H9 (cell line): ENCODE measurements around the gene PACSIN2. TPM values are rescaled to one million over a fixed set of nuclear protein-coding genes. Genes with fewer than 3 reads are reported as not detected.

Source experiments
- DNase-seq: peaks from one replicate; pipeline ENCODE4 v3.0.0-alpha.2; 2017
- H2AFZ ChIP-seq: one replicate; pipeline ENCODE4 v1.6.1; 2013; ENCODE audit warnings: mild to moderate bottlenecking, low read length, control low read depth, moderate library complexity
- H2AK5ac ChIP-seq: 2 replicates; pipeline ENCODE4 v1.6.1; 2013; ENCODE audit warnings: low read length, control low read depth, mixed read lengths; ENCODE audit not compliant: insufficient read length
- H2BK120ac ChIP-seq: one replicate; pipeline ENCODE4 v1.6.1; 2013; ENCODE audit warnings: low read depth, mild to moderate bottlenecking, low read length, control low read depth, inconsistent platforms; ENCODE audit not compliant: poor library complexity, severe bottlenecking
- H2BK12ac ChIP-seq: 2 replicates; pipeline ENCODE4 v1.6.1; 2013; ENCODE audit warnings: low read length, control low read depth, mixed read lengths, low read depth; ENCODE audit not compliant: insufficient read length
- H2BK15ac ChIP-seq: 2 replicates; pipeline ENCODE4 v1.6.1; 2013; ENCODE audit warnings: low read depth, low read length, control low read depth
- H2BK20ac ChIP-seq: one replicate; pipeline ENCODE4 v1.6.1; 2013; ENCODE audit warnings: low read depth, mild to moderate bottlenecking, low read length, control low read depth, inconsistent platforms; ENCODE audit not compliant: poor library complexity, severe bottlenecking
- H2BK5ac ChIP-seq: 2 replicates; pipeline ENCODE4 v1.6.1; 2013; ENCODE audit warnings: low read length, control low read depth, mixed read lengths; ENCODE audit not compliant: insufficient read length
- H3K14ac ChIP-seq: 2 replicates; pipeline ENCODE4 v1.6.1; 2013; ENCODE audit warnings: low read length, control low read depth; ENCODE audit not compliant: insufficient read depth
- H3K18ac ChIP-seq: 2 replicates; pipeline ENCODE4 v1.6.1; 2013; ENCODE audit warnings: low read depth, mild to moderate bottlenecking, mixed read lengths, low read length, control low read depth; ENCODE audit not compliant: insufficient read length
- H3K23ac ChIP-seq: 2 replicates; pipeline ENCODE4 v1.6.1; 2013; ENCODE audit warnings: low read length, control low read depth, mixed read lengths, low read depth; ENCODE audit not compliant: insufficient read length
- H3K23me2 ChIP-seq: 2 replicates; pipeline ENCODE4 v1.6.1; 2013; ENCODE audit warnings: low read depth, mild to moderate bottlenecking, mixed read lengths, low read length, control low read depth; ENCODE audit not compliant: insufficient read length, poor library complexity, severe bottlenecking
- H3K27ac ChIP-seq: 2 replicates; pipeline ENCODE4 v1.5.1; 2013; ENCODE audit warnings: low read length, control low read depth, mixed read lengths, low read depth; ENCODE audit not compliant: insufficient read length
- H3K27me3 ChIP-seq: 2 replicates; pipeline ENCODE4 v1.6.1; 2013; ENCODE audit warnings: low read length, control low read depth, inconsistent platforms; ENCODE audit not compliant: insufficient read depth
- H3K4ac ChIP-seq: 2 replicates; pipeline ENCODE4 v1.6.1; 2013; ENCODE audit warnings: low read depth, mild to moderate bottlenecking, control low read depth, inconsistent platforms, low read length, moderate library complexity
- H3K4me1 ChIP-seq: 2 replicates; pipeline ENCODE4 v1.6.1; 2013; ENCODE audit warnings: low read length, control low read depth, inconsistent platforms; ENCODE audit not compliant: insufficient read depth
- H3K4me2 ChIP-seq: 2 replicates; pipeline ENCODE4 v1.6.1; 2013; ENCODE audit warnings: low read length, control low read depth, mixed read lengths; ENCODE audit not compliant: insufficient read length, insufficient read depth
- H3K56ac ChIP-seq: 2 replicates; pipeline ENCODE4 v1.6.1; 2013; ENCODE audit warnings: low read depth, mild to moderate bottlenecking, mixed read lengths, low read length, control low read depth; ENCODE audit not compliant: insufficient read length
- H3K79me1 ChIP-seq: 2 replicates; pipeline ENCODE4 v1.6.1; 2013; ENCODE audit warnings: low read depth, mild to moderate bottlenecking, moderate library complexity, low read length, control low read depth, inconsistent platforms; ENCODE audit not compliant: insufficient read depth, poor library complexity, severe bottlenecking
- H3K79me2 ChIP-seq: 2 replicates; pipeline ENCODE4 v1.6.1; 2013; ENCODE audit warnings: low read length, control low read depth, inconsistent platforms; ENCODE audit not compliant: insufficient read depth
- H3K9ac ChIP-seq: 2 replicates; pipeline ENCODE4 v1.6.1; 2013; ENCODE audit warnings: low read length, control low read depth, mixed read lengths; ENCODE audit not compliant: insufficient read length; ENCODE audit errors: extremely low read depth
- H3K9me3 ChIP-seq: one replicate; pipeline ENCODE4 v1.6.1; 2013; ENCODE audit warnings: low read depth, low read length, inconsistent platforms; ENCODE audit not compliant: control insufficient read depth
- H3T11ph ChIP-seq: one replicate; pipeline ENCODE4 v1.6.1; 2013; ENCODE audit warnings: mild to moderate bottlenecking, low read length, control low read depth, inconsistent platforms
- H4K20me1 ChIP-seq: one replicate; pipeline ENCODE4 v1.6.1; 2013; ENCODE audit not compliant: control insufficient read depth, insufficient read length, insufficient read depth
- H4K5ac ChIP-seq: 2 replicates; pipeline ENCODE4 v1.6.1; 2013; ENCODE audit warnings: low read depth, mild to moderate bottlenecking, mixed read lengths, low read length, control low read depth; ENCODE audit not compliant: insufficient read length
- H4K8ac ChIP-seq: replicated peaks from 2 replicates; pipeline ENCODE4 v1.6.1; 2013; ENCODE audit warnings: low read length, control low read depth, mixed read lengths, low read depth; ENCODE audit not compliant: insufficient read length
- H4K91ac ChIP-seq: 2 replicates; pipeline ENCODE4 v1.6.1; 2013; ENCODE audit warnings: low read depth, mild to moderate bottlenecking, moderate library complexity, mixed read lengths, low read length, control low read depth; ENCODE audit not compliant: insufficient read length
- H3K27ac Mint-ChIP-seq, 3 experiments: 2 replicates in 2 of 3; 3 replicates in 1 of 3; pipeline ENCODE4 v1.8.0; 2020 to 2021; ENCODE audit warnings: mixed read lengths in 3 of 3, mild to moderate bottlenecking in 1 of 3, moderate library complexity in 1 of 3
- H3K27me3 Mint-ChIP-seq: 2 replicates; pipeline ENCODE4 v1.8.0; 2021; ENCODE audit warnings: low read depth, mild to moderate bottlenecking, moderate library complexity, mixed read lengths
- H3K36me3 Mint-ChIP-seq, 3 experiments: 2 replicates in 2 of 3; 3 replicates in 1 of 3; pipeline ENCODE4 v1.8.0; 2020 to 2021; ENCODE audit warnings: low read depth in 3 of 3, mixed read lengths in 3 of 3; ENCODE audit not compliant: insufficient read depth in 1 of 3
- H3K4me1 Mint-ChIP-seq, 2 experiments: 2 replicates each; pipeline ENCODE4 v1.8.0; 2020; ENCODE audit warnings: mixed read lengths in 2 of 2
- H3K4me3 Mint-ChIP-seq, 2 experiments: 2 replicates in 1 of 2; 3 replicates in 1 of 2; pipeline ENCODE4 v1.8.0; 2020 to 2021; ENCODE audit warnings: mild to moderate bottlenecking in 2 of 2, mixed read lengths in 2 of 2, moderate library complexity in 1 of 2
- H3K9me3 Mint-ChIP-seq, 2 experiments: 2 replicates in 1 of 2; 3 replicates in 1 of 2; pipeline ENCODE4 v1.8.0; 2020; ENCODE audit warnings: mild to moderate bottlenecking in 2 of 2, mixed read lengths in 2 of 2, moderate library complexity in 1 of 2
- CTCF ChIP-seq: fragments of 200-600 bp; sonication (generic); conservative IDR thresholded peaks from 3 replicates; pipeline ENCODE4 v1.8.0; 2021; ENCODE audit warnings: antibody characterized with exemption, mild to moderate bottlenecking
- WGBS: extraction: QIAGEN DNeasy Blood & Tissue Kit; methylation state at CpG from one replicate; pipeline ENCODE4 v1.1.7; 2013; ENCODE audit warnings: missing lambda C conversion rate, low lambda C conversion rate, mixed read lengths; ENCODE audit not compliant: insufficient read length; ENCODE audit errors: extremely low coverage; 5-methylcytosine and 5-hydroxymethylcytosine counted together
- total RNA-seq: library from RNA; stranded (reverse); gene quantifications from 2 replicates; pipeline ENCODE4 v1.2.1, GENCODE V29; 2021

Gene PACSIN2
- total RNA-seq, 1 experiment from 2014 or later = 62.3 TPM

DNA sequence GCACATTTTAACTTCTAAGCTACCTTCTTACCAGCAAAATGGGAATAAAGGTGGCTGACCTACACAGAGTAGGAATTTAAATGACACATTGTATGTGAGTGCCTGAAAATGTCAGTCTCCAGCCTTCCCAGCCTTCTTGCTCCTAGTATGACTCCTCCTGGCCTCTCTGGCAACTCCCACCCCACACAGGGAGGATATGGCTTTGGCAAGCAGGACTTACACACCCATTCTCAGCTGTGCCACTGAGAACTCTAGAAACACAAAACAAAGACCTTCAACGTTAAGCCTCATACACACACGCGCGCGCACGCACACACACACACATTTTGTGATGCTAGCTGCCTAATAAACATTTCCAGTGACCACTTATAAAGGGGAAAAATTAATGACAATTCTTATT is 65.8 kb downstream of the PACSIN2 start:
- no peak overlapping the region for H2BK12ac ChIP-seq
- H2BK120ac ChIP-seq = no peak overlapping the region
- H4K20me1 ChIP-seq = no peaks in the 10 kb centered on the region

More for the DNA sequence above, 65.8 kb downstream of the PACSIN2 start:
- no peak overlapping the region for H2BK15ac ChIP-seq
- Mint-ChIP-seq H3K27me3 (no peaks in the 10 kb centered on the region; the same call in 1 of the 2 replicates), H3K36me3 (peaks cover 0 to 5% (median 0%) of the 10 kb centered on the region in 3 experiments; a peak in 1 of 7 replicates), H3K27ac (peak overlapping the region in 1 of 3 experiments; percentile 24; a peak in 2 of 7 replicates), H3K9me3 (no peaks in the 10 kb centered on the region), H3K4me3 (no peak overlapping the region), H3K4me1 (peaks cover 51 to 53% of the 10 kb centered on the region in 2 experiments)
- peaks cover 10% of the 10 kb centered on the region for H3K79me1 ChIP-seq
- no peak overlapping the region for H3K9ac ChIP-seq
- no peak overlapping the region for H4K91ac ChIP-seq
- H3K27ac ChIP-seq = no peak overlapping the region
- H2AK5ac ChIP-seq = no peak overlapping the region
- no peak overlapping the region for H2AFZ ChIP-seq
- H3K56ac ChIP-seq = no peak overlapping the region
- peak; percentile 23 for DNase-seq
- H3K14ac ChIP-seq = no peak overlapping the region
- no peak overlapping the region for H2BK20ac ChIP-seq
- no peak overlapping the region for H3K18ac ChIP-seq
- no peaks in the 10 kb centered on the region for H3K9me3 ChIP-seq
- peaks cover 16% of the 10 kb centered on the region for H3K4me1 ChIP-seq
- H3K23ac ChIP-seq = no peak overlapping the region
- H3K4ac ChIP-seq = no peak overlapping the region
- TF ChIP-seq CTCF = no peak
- no peaks in the 10 kb centered on the region for H3K23me2 ChIP-seq
- no peak overlapping the region for H3T11ph ChIP-seq
- no CpG with 5 or more reads among the region's 6 CpGs for WGBS
- H2BK5ac ChIP-seq = no peak overlapping the region
- no peak overlapping the region for H4K5ac ChIP-seq
- no peaks in the 10 kb centered on the region for H3K27me3 ChIP-seq
- no peak overlapping the region for H3K4me2 ChIP-seq
- no peak overlapping the region for H4K8ac ChIP-seq
- H3K79me2 ChIP-seq = peaks cover 12% of the 10 kb centered on the region; the same call in 1 of the 2 replicates
